CD4-positive, alpha-beta T cell treated with Interleukin-17A for 1 hour (primary cell): Measurements from ENCODE around the gene PTGDS.
A peak's percentile ranks its signal among the peaks of the same experiment; 100 is the strongest.

Experiments used
- DNase-seq: peaks from one replicate; pipeline ENCODE4 v3.0.0-alpha.2; 2020

PTGDS gene

GRCh38 chr9:136977223-136977622 is at the start of gene PTGDS:
Gene PTGDS, plus strand, starts transcription at chr9:136977504. Its CDS starts 75 bp downstream, at chr9:136977579.
- no peak for DNase-seq

DNA sequence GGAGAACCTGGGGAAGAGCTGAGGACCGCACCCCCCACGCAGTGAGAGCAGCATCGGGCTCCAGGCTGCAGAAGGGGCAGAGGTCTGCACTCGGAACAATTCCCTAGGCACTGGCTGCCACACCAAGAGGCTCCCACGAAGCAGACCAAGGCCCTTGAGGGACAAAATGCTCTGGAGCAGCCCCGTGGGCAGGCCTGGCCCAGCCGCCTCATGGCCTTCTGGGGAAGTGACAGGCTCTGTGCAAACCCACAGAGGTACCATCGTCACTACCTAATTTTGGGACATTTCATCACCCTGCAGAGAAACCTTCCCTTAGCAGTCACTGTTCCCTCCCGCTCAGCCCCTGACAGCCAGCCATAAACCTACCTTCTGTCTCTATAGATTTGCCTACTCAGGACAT is 48.7 kb upstream of the PTGDS start:
- DNase-seq: no peak

DNA sequence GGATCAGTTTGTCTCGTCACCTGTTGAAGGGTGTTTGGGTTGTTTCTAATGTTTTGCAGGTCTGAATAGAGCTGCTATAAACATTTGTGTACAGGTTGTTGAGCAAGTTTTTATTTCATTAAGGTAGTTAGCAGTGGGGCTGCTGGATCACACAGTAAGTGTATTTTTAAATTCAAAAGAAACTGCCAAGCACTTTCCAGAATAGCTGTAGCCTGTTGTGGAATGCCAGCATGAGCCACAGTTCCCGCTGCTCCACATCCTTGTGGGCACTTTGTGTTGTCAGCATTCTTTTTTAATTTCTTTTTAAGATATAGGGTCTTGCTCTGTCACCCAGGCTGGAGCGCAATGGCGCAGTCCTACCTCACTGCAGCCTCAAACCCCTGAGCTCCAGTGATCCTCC is 47.3 kb upstream of the PTGDS start:
- no peak for DNase-seq

GRCh38 chr9:136931611-136932130 is 45.6 kb upstream of the PTGDS start:
- no peak for DNase-seq

DNA sequence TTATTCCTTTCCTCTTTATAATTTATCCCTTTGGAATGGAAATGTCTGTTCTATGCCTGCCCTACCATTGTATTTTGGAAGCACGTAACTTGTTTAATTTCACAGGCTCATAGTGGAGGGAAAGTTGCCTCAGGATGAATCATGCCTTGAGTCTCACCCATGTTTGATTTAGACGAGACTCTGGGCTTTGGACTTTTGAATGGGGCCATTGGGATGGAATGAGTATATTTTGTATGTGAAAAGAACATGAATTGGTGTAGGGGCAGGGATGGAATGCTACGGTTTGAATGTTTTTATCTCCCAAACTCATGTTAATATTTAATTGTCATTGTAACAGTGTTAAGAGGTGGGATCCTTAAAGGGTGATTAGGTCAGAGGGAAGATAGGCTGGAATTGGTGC is 43.0 kb upstream of the PTGDS start:
- no peak for DNase-seq

DNA sequence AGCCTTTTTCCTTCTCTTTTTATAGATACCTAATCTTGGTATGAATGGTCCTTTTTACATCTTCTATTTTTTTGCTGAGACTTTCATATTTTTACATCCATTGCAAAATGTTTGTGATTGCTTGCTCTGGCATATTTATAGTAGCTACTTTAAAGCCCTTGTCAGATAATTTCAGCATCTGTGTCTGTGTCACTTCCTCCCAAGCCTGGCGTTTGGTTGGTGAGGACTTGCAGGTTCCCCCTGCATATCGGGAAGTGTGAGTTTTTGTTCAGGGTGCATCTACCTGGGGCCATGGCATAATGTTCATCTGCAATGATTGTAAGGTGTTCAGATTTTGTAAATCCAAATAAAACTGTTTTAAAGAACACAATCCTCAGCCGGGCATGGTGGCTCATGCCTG is 41.7 kb upstream of the PTGDS start:
- no peak for DNase-seq

DNA sequence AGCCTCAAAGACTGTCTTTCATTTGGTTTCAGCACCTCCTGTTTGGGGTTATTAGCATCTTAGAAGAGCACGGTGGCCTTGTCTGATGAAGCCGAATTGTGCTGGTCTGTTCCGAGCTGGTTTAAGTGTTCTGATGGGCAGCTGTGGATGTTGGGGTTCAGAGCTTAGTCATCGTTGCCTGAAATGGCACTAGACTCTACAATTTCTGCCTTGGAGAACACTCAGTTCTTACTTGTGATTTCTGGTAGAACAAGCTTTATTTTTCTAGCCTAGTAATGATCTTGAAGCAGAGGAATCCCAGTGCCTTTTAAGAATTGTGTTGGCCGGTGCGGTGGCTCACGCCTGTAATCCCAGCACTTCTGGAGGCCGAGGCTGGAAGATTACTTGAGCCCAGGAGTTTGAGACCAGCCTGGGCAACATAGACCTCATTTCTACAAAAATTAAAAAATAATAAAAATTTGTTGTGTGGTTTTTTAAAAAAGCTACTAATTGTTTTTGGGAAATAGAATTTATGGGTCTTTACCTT is 40.6 kb upstream of the PTGDS start:
- DNase-seq: no peak

- DNase-seq: no peak
Observed at GRCh38 chr9:136937186-136938001, 39.9 kb upstream of the PTGDS start.

DNA sequence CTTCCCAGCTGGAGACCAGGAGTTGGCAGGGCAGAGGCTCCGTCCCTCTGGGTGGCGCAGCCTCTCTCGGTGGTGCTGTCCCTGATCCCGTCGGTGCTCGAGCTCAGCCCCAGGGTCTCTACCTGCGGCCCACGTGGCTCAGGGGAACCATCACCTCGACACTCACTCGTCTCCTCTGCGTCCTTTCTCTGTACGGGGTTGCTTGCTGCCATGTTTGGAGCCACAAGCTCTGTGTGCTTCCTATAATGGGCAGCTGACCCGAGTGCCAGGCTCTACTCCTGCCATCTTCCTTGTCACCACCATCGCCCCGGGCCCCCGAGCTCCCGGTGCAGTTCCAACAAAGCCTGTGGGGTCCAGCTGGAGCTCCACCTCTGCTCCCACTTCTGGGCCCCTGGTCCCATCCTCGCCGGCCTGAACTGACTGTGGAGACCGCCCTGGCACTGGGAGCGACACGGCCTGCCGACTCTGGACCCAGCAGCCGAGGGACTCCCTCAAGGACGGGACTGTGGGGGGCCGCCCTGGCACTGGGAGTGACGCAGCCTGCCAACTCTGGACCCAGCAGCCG is 37.8 kb upstream of the PTGDS start:
- DNase-seq: no peak

- DNase-seq: no peak
Observed at GRCh38 chr9:136939996-136940525, 37.2 kb upstream of the PTGDS start.

- DNase-seq: no peak
Observed at GRCh38 chr9:136940526-136941230, 36.6 kb upstream of the PTGDS start.

DNA sequence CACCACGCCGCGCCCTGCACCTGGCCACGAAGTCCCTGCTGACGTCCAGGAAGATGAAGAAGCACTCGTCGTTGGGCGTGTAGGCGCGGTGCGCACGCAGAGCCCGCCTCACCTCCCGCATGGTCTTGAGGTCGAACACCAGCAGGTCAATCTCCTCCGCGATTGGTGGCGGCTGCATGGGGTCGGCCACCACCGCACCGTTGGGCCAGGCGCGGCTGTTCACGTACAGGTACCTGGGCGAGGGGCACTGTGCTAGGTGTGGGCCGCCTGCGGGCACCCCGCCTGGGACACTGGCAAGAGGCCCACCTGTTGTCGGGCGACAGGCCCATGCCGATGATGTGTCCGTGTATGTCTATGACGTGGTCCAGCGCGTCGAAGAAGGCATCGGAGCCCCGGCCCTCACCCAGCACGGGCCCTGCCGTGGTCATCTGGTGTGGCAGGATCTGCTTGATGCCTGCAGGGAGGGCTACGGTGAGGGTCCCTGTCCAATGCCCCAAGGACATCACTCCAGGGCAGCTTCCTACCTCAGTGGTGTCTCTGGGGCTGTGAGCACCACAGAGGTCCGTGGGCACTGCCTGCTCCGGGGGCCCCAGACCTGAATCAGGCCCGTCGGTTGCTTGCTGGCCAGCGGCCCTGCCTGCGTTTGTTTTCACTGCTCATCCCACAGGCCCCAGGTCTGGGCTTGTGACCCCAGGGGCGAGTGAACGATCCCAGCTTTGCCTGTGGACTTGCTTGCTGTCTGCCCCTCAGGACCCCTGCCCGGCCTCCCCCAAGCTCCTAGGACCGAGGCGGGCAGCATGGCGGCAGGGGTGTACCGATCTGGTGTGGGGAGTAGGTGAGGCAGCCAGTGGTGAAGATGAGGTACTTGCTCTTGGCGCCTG is 35.8 kb upstream of the PTGDS start:
- no peak for DNase-seq

- no peak for DNase-seq
Observed at GRCh38 chr9:136942112-136942880, 35.0 kb upstream of the PTGDS start.

GRCh38 chr9:136942881-136943230 is 34.4 kb upstream of the PTGDS start:
- no peak for DNase-seq

GRCh38 chr9:136943291-136944211 is 33.8 kb upstream of the PTGDS start:
- no peak for DNase-seq

DNA sequence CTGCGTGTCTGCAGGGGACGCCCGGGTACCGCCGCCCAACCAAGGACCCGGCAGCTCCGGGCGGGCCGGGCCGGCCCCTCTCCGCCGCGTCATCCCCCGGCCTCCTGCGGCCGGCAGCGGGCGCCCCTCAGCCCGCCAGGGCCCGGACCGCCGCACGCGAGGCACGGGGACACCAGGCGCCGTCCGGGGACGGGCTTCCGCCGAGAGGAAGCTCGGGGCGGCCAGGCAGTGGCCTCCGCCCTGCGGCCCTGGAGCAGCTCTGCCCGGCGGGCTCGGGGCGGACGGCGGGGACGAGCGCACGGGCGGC is 33.1 kb upstream of the PTGDS start:
- DNase-seq: no peak

DNA sequence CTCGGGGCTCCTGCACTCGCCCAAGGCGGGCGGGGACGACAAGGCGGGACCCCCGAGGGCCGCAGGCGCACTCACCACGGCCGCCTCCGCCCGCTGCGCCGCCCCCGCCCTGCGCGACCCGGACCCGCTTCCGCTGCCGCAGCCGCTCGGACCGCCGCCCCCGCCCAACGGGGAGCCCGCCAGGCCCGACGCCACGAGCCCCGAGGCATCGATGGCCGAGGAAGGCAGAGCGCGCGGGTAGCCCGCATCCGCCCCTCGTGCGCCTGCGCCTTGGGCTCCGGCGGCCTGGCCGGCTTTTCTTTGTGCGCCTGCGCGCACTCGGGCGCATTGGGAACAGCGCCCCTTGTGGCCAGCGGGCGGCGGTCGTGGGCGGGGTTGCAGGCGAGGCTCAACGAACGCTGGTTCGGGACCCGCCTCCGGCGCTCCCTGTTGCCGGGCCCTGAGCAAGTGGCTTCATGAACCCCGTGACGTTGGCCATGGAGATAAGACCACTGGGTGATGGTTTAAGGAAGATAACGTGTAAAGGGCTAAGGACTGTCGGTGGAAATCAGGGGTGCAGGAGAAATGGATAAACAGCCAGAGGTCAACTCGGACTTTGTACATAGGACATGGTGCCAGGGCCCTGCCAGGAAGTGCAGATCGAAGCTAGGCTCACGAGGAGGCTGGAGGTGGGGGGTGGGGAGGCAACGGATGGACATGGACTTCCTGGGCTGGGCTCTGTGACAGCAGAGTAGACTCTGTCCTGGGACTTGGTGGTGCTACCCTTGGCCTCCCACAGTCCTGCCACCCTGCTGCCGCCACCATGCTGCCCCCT is 32.6 kb upstream of the PTGDS start, which contains the start of the genes C8G and FBXW5:
C8G (plus strand) TSS at position 725 of the 814 bp plus-strand sequence; CDS start at position 803, 78 bp downstream.
FBXW5 (minus strand) TSS at position 220 of the 814 bp plus-strand sequence. CDS start 655 bp downstream, outside the sequence.
- DNase-seq: peak; percentile 94

- DNase-seq: no peak
Observed at GRCh38 chr9:136945333-136946227, 31.7 kb upstream of the PTGDS start.
